Measurements from ENCODE around the gene PRR23E.

DNA sequence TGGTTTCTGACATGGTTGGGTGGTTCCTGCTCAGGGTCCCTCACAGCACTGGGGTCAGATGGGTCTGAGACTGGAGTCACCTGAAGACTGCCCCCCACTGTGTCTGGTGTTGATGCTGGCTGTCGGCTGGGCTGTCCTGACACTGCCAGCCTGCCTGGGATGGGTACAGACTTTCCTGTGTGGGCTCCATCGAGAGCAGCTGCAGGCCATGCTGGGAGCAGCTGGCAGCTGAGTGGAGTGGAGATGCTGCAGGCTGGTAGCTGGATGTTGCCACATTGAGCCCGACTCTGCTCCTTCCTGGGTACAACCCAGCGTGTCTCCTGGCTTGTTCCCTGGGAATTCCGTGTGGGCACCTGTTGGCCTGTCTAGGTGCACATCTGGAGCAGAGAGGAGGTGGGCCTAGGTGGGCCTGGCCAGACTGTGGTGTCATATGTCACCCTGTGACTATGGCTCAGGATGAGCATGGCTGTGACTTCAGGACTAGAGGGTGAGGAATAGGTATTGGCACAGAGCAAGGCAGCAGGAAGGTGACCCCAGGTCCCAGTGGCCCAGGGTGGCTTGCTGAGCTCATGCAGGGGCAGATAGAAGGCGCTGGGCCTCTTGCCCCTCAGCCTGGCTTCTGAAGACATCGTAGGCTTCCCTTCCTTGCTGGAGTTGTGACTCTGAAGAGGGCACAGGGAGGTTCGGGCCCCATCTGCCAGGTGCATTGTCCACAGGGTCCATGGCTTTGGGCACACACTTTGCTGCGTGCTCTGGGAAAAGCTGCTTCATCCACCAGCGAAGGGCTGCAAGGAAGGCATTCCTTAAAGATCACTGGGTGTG, 40.0 kb upstream of the PRR23E start:
- TF ChIP-seq POLR2A (IDR thresholded peaks at IDR 0.05) (no peak), CTCF (IDR thresholded peaks at IDR 0.05) (no peak)
